Measurements from ENCODE around the gene CACNA2D3. TPM values are rescaled to one million over a fixed set of nuclear protein-coding genes. Genes with fewer than 3 reads are reported as not detected.

Gene CACNA2D3
- total RNA-seq, 1 experiment from 2014 or later: 0.59 TPM

DNA sequence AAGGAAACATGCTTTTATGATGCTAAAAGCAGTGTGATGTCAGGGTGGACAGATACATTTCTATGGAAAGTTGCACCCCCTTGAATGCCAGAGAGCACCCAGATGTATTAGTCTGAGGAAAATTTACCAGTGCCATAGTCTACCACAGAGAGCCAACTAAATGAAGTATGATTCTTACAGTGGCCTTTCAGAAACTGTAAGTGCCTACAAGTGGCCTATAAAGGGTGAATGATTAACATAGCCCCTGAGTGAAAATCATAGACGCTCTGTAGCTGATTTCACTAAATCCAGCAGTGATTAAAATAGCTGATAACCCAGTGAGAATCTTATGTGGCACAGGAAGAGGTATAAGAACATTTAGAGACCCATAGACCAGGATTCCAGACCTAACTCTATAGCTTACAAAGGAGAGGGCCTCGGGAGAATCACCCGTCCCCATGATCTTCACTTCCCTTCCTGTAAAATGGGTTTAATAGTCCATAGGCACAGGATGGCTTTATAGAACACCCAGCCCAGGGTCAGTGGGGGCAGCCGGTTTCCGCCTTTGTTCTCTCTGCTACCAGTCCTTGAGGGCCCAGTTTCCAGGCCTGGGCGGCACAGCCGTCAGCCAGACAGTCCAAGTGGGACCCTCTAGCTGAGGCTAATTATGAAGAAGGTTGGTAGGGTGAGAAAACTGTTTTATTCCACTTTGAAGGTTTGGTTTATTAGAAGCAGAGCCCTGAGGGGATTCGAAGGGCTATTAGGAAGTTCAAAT, 35.5 kb upstream of the CACNA2D3 start:
- Histone ChIP-seq H3K27ac (no peak overlapping the region), H4K20me1 (ENCODE audit: insufficient read depth) (no peaks in the 10 kb centered on the region), H3F3A (ENCODE audit: insufficient read depth, low read depth) (no peaks in the 10 kb centered on the region), H2AFZ (no peak overlapping the region), H3K27me3 (ENCODE audit: insufficient read depth, low read depth) (peaks cover 39% of the 10 kb centered on the region; the same call in 1 of the 2 replicates), H3K4me1 (replicated peaks; ENCODE audit: insufficient read depth) (no peaks in the 10 kb centered on the region), H3K9me2 (ENCODE audit: insufficient read depth) (no peaks in the 10 kb centered on the region), H3K79me2 (ENCODE audit: low read depth) (no peaks in the 10 kb centered on the region), H3K4me3 (no peak overlapping the region), H3K9me3 (ENCODE audit: insufficient read depth, low read depth) (no peaks in the 10 kb centered on the region), H3K4me2 (no peak overlapping the region), H3K36me3 (ENCODE audit: low read depth) (no peaks in the 10 kb centered on the region)
- intact Hi-C loops (cut with micrococcal nuclease; ENCODE audit: unreplicated experiment): no loop called here
- no peak for TF ChIP-seq EZH2 (IDR thresholded peaks at IDR 0.05; ENCODE audit: low read depth)
- TF ChIP-seq, protein P1, sequence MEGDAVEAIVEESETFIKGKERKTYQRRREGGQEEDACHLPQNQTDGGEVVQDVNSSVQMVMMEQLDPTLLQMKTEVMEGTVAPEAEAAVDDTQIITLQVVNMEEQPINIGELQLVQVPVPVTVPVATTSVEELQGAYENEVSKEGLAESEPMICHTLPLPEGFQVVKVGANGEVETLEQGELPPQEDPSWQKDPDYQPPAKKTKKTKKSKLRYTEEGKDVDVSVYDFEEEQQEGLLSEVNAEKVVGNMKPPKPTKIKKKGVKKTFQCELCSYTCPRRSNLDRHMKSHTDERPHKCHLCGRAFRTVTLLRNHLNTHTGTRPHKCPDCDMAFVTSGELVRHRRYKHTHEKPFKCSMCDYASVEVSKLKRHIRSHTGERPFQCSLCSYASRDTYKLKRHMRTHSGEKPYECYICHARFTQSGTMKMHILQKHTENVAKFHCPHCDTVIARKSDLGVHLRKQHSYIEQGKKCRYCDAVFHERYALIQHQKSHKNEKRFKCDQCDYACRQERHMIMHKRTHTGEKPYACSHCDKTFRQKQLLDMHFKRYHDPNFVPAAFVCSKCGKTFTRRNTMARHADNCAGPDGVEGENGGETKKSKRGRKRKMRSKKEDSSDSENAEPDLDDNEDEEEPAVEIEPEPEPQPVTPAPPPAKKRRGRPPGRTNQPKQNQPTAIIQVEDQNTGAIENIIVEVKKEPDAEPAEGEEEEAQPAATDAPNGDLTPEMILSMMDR (conservative IDR thresholded peaks at IDR 0.05): no peak
- DNase-seq: no peak
- no TSS peak for BruUV-seq (replicated peaks)
- POLR2A ChIA-PET (ENCODE audit: unreplicated experiment): no interaction called here
- CTCF ChIA-PET: no interaction called here

DNA sequence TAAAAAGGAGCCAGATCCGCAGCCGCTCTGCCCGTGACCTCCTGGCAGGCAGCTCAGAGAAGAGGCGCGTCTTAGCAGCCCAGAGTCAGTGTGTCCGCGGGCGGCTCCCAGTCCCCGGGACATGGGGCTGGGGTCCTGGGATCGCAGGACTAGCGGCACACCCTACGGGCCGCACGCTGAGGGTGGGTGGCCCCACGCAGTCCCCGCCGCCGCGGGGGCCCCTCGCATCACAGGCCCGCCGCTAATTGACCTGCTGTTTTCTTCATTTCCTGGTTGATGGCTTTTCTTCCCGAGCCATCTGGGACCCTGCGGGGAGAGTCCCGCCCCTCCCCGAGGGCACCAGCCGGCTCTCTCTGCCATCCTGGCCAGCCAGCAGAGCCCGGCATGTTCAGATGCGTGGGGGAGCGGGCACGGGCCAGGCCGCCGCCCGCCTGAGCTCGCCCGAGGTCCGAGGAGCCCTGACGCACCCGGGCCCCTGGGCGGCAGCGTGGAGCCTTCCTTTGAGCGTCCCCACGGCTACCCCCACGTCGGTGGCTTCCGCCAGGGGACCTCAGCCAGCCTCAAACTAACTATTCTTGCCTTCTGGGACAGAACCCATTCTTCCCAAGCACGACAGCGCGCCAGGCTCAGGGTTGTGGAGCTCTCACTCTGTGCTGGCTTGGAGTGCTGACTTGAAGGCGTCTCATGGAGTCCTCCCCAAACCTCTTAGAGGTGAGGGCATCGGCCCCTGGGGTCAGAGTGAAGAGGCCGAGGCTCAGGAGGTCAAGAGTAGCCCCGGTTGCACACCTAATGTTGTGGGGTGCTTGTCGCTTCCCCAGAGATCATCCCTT, 34.6 kb upstream of the CACNA2D3 start:
- no peak overlapping the region for H3K4me3 ChIP-seq
- H3K9me2 ChIP-seq (ENCODE audit: insufficient read depth): no peaks in the 10 kb centered on the region
- H4K20me1 ChIP-seq (ENCODE audit: insufficient read depth): no peaks in the 10 kb centered on the region
- H3K36me3 ChIP-seq (ENCODE audit: low read depth): no peaks in the 10 kb centered on the region
- no peak overlapping the region for H3K27ac ChIP-seq
- no peak overlapping the region for H3K4me2 ChIP-seq
- H3K27me3 ChIP-seq (ENCODE audit: insufficient read depth, low read depth): peaks cover 39% of the 10 kb centered on the region; the same call in 1 of the 2 replicates
- ChIA-PET CTCF (no interaction called here), POLR2A (ENCODE audit: unreplicated experiment) (no interaction called here)
- no peak overlapping the region for H2AFZ ChIP-seq
- no peaks in the 10 kb centered on the region for H3K79me2 ChIP-seq (ENCODE audit: low read depth)
- no peaks in the 10 kb centered on the region for H3K4me1 ChIP-seq (replicated peaks; ENCODE audit: insufficient read depth)
- H3F3A ChIP-seq (ENCODE audit: insufficient read depth, low read depth): no peaks in the 10 kb centered on the region
- H3K9me3 ChIP-seq (ENCODE audit: insufficient read depth, low read depth): no peaks in the 10 kb centered on the region
- no peak for TF ChIP-seq EZH2 (IDR thresholded peaks at IDR 0.05; ENCODE audit: low read depth)
- TF ChIP-seq, protein P1 (conservative IDR thresholded peaks at IDR 0.05): no peak
- BruUV-seq (replicated peaks): no TSS peak
- intact Hi-C loops (cut with micrococcal nuclease; ENCODE audit: unreplicated experiment): no loop called here
- no peak for DNase-seq

DNA sequence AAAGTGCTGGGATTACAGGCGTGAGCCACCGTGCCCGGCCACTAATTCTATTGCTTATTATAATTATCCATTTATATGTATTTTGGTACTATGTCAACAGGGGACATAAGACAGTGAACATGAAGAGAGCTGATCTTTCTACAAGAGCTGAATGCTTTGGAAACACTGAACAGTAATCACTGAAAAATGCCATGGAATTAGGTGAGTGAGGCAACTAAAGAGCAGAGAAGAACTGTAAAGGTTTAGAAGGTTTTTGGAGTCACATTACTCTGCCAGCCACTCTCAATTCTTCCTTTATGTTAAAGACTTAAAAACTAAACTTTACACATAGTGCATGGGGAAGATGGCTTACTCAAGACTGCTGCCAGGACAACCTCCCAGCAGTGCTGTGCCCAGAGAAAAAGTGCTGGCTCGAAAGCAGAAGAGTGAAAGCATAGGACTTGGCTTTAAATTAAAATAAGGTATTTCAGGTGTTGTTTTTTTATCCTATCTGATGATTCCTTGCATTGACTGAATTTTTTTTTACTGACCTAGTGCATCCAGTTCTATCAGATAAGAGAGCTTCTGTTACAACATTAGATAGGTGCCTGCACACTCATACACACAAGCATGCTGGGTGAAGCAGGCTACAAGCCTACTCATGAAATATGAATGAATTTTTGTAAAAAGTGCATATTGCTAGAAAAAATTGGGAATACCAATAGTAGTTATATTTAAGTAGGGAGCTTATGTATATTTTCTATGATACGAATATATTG, 28.7 kb upstream of the CACNA2D3 start:
- TF ChIP-seq, protein P1 (conservative IDR thresholded peaks at IDR 0.05): no peak
- no peak for DNase-seq
- Histone ChIP-seq H3K36me3 (ENCODE audit: low read depth) (no peaks in the 10 kb centered on the region), H3F3A (ENCODE audit: insufficient read depth, low read depth) (no peaks in the 10 kb centered on the region), H3K79me2 (ENCODE audit: low read depth) (no peaks in the 10 kb centered on the region), H3K9me3 (ENCODE audit: insufficient read depth, low read depth) (no peaks in the 10 kb centered on the region), H3K4me2 (no peak overlapping the region), H3K27ac (no peak overlapping the region), H3K4me1 (replicated peaks; ENCODE audit: insufficient read depth) (no peaks in the 10 kb centered on the region), H4K20me1 (ENCODE audit: insufficient read depth) (no peaks in the 10 kb centered on the region), H3K27me3 (ENCODE audit: insufficient read depth, low read depth) (peaks cover 25% of the 10 kb centered on the region; the same call in 1 of the 2 replicates), H3K9me2 (ENCODE audit: insufficient read depth) (no peaks in the 10 kb centered on the region), H3K4me3 (no peak overlapping the region), H2AFZ (no peak overlapping the region)
- CTCF ChIA-PET: interaction anchor here (0.6 kb wide), 1 partner anchor 96 kb away, joined by 4 read pairs; no protein-coding TSS in a partner anchor
- intact Hi-C loops (cut with micrococcal nuclease; ENCODE audit: unreplicated experiment): no loop called here
- no TSS peak for BruUV-seq (replicated peaks)
- POLR2A ChIA-PET (ENCODE audit: unreplicated experiment): no interaction called here

Measured in PC-9 (cell line).